Islet of Langerhans (tissue), 1 donor: ENCODE measurements around the gene HNRNPUL1.

Source experiments
- FAIRE-seq: peaks from one replicate; lab custom pipeline; 2011; peaks lifted over from hg19 to GRCh38; lab: Jason Lieb, UNC

The HNRNPUL1 gene

GRCh38 chr19:41234512-41235168 lies 29.5 kb upstream of the HNRNPUL1 start:
- no peak for FAIRE-seq

GRCh38 chr19:41235480-41235879 lies 28.7 kb upstream of the HNRNPUL1 start:
- no peak for FAIRE-seq

GRCh38 chr19:41238244-41238643 lies 25.9 kb upstream of the HNRNPUL1 start:
- FAIRE-seq, result no peak

GRCh38 chr19:41239363-41239762 lies 24.8 kb upstream of the HNRNPUL1 start:
- no peak for FAIRE-seq

GRCh38 chr19:41239961-41240574 lies 24.1 kb upstream of the HNRNPUL1 start:
- FAIRE-seq, result no peak

- FAIRE-seq, result no peak
These were observed 22.3 kb upstream of the HNRNPUL1 start for GRCh38 chr19:41241859-41242258.

GRCh38 chr19:41244117-41244516 lies 20.1 kb upstream of the HNRNPUL1 start:
- FAIRE-seq, result no peak

GRCh38 chr19:41245843-41246242 lies 18.3 kb upstream of the HNRNPUL1 start:
- FAIRE-seq, result no peak

GRCh38 chr19:41248895-41249294 lies 15.3 kb upstream of the HNRNPUL1 start:
- no peak for FAIRE-seq

GRCh38 chr19:41249707-41250423 lies 14.3 kb upstream of the HNRNPUL1 start:
- FAIRE-seq, result no peak

GRCh38 chr19:41253660-41254059 lies 10.5 kb upstream of the HNRNPUL1 start:
- no peak for FAIRE-seq

- FAIRE-seq, result no peak
These were observed 9.0 kb upstream of the HNRNPUL1 start for GRCh38 chr19:41255171-41255570.

GRCh38 chr19:41261474-41262190 lies 2.5 kb upstream of the HNRNPUL1 start:
- FAIRE-seq, result no peak

GRCh38 chr19:41263042-41263849 lies 926 bp upstream of the HNRNPUL1 start:
- no peak for FAIRE-seq

GRCh38 chr19:41264581-41265394 lies 616 bp downstream of the HNRNPUL1 start:
- FAIRE-seq, result no peak

- FAIRE-seq, result no peak
These were observed 1.4 kb downstream of the HNRNPUL1 start for GRCh38 chr19:41265395-41266153.

GRCh38 chr19:41269055-41269454 lies 4.9 kb downstream of the HNRNPUL1 start:
- no peak for FAIRE-seq

GRCh38 chr19:41269571-41269970 lies 5.4 kb downstream of the HNRNPUL1 start:
- no peak for FAIRE-seq

GRCh38 chr19:41273076-41273475 lies 8.9 kb downstream of the HNRNPUL1 start:
- no peak for FAIRE-seq

GRCh38 chr19:41274802-41275201 lies 10.6 kb downstream of the HNRNPUL1 start:
- FAIRE-seq, result no peak
